GM12875 (cell line): ENCODE data around the gene PPP1R11.
"Not testable (repeated sequence)": the region's sequence is repeated elsewhere in the genome, so short reads cannot be mapped to it uniquely, and the experiment has no call there.

Experiments
- H3K4me3 ChIP-seq: one replicate; pipeline ENCODE4 v1.5.1; 2011; ENCODE audit warnings: low read depth, low read length, control low read depth
- CTCF ChIP-seq: IDR thresholded peaks from 2 replicates; pipeline ENCODE4 v1.5.1; 2011; ENCODE audit warnings: low read depth, mild to moderate bottlenecking, control low read depth, inconsistent platforms, low read length, moderate library complexity, borderline replicate concordance; ENCODE audit not compliant: insufficient read depth

Gene PPP1R11

GRCh38 chr6:30104661-30105060, 37.7 kb downstream of the PPP1R11 start:
- TF ChIP-seq CTCF = no peak

GRCh38 chr6:30111266-30111856, 44.4 kb downstream of the PPP1R11 start:
- no peak overlapping the region for H3K4me3 ChIP-seq
- TF ChIP-seq CTCF = no peak

More at GRCh38 chr6:30104661-30105060, 37.7 kb downstream of the PPP1R11 start:
- no peak overlapping the region for H3K4me3 ChIP-seq

- no peak for TF ChIP-seq CTCF
- no peak overlapping the region for H3K4me3 ChIP-seq
Observed at GRCh38 chr6:30112402-30112994, 45.5 kb downstream of the PPP1R11 start.

- no peak within 1 kb of the TSS for H3K4me3 ChIP-seq
- TF ChIP-seq CTCF = no peak
Observed at GRCh38 chr6:30113003-30113759, 46.2 kb downstream of the PPP1R11 start, which contains the start of gene TRIM31. Gene TRIM31, minus strand, starts transcription at chr6:30113090. Its CDS starts 285 bp downstream, at chr6:30112805.

GRCh38 chr6:30113841-30114240, 46.8 kb downstream of the PPP1R11 start:
- TF ChIP-seq CTCF = no peak
- H3K4me3 ChIP-seq = no peak overlapping the region

GRCh38 chr6:30116724-30117123, 49.7 kb downstream of the PPP1R11 start:
- no peak for TF ChIP-seq CTCF
- no peak overlapping the region for H3K4me3 ChIP-seq

GRCh38 chr6:30118691-30119090, 51.7 kb downstream of the PPP1R11 start:
- not testable (repeated sequence) for H3K4me3 ChIP-seq
